HepG2 (cell line): ENCODE results near the gene GK. TPM values are rescaled to one million over a fixed set of nuclear protein-coding genes. Genes with fewer than 3 reads are reported as not detected.

Experiments
- ATAC-seq: fragments of 200-7000 bp; cut with Tn5 transposase; 3 replicates; pipeline ENCODE4 v1.9.1; 2020; ENCODE audit warnings: mild to moderate bottlenecking, moderate library complexity
- BruUV-seq: library from RNA; stranded (reverse); fragments of 400-500 nt; replicated peaks from 2 replicates; lab custom pipeline; 2021; lab: Mats Ljungman, UMichigan
- CTCF ChIA-PET: fragments of 300-600 bp; formaldehyde crosslinking; extraction: SDS; loops from one replicate; lab custom pipeline; 2021; ENCODE audit warnings: low total read pairs, inconsistent platforms, low intra/inter-chr PET ratio; lab: Yijun Ruan, JAX
- POLR2A ChIA-PET: fragments of 350-600 bp; sonication (Branson Sonifier 250); formaldehyde crosslinking; loops from one replicate; lab custom pipeline; 2020; ENCODE audit warnings: antibody characterized with exemption, inconsistent platforms; lab: Yijun Ruan, JAX
- DNase-seq: peaks from one replicate; pipeline ENCODE4 v3.0.0-alpha.2; 2015; ENCODE audit warnings: low spot score
- FAIRE-seq: peaks from 3 replicates; lab custom pipeline; 2011; peaks lifted over from hg19 to GRCh38; lab: Jason Lieb, UNC
- H2AFZ ChIP-seq: one replicate; pipeline ENCODE4 v1.6.1; 2011; ENCODE audit warnings: low read length, inconsistent platforms
- H3K27ac ChIP-seq: fragments of 300-600 bp; 3 replicates; pipeline ENCODE4 v1.8.0; 2011; ENCODE audit warnings: mixed run types, mild to moderate bottlenecking, mixed read lengths, low read length, inconsistent platforms; ENCODE audit not compliant: insufficient read depth; ENCODE audit errors: extremely low read length
- H3K27me3 ChIP-seq, 2 experiments: fragments of 200-600 bp in 1 of 2; 2 replicates in 1 of 2; 3 replicates in 1 of 2; pipeline versions ENCODE4 v1.6.0 to v1.8.0; 2011; ENCODE audit warnings: low read length in 2 of 2, mild to moderate bottlenecking in 2 of 2, moderate library complexity in 2 of 2, inconsistent platforms in 1 of 2; ENCODE audit not compliant: insufficient read depth in 2 of 2, control insufficient read depth in 1 of 2
- H3K36me3 ChIP-seq, 2 experiments: fragments of 200-600 bp in 1 of 2; replicated peaks in 1 of 2; 2 replicates in 1 of 2; 3 replicates in 1 of 2; pipeline versions ENCODE4 v1.5.1 to v1.8.0; 2011; ENCODE audit warnings: low read length in 2 of 2, inconsistent platforms in 1 of 2; ENCODE audit not compliant: insufficient read depth in 2 of 2, control insufficient read depth in 1 of 2
- H3K4me1 ChIP-seq: 2 replicates; pipeline ENCODE4 v1.5.1; 2012; ENCODE audit warnings: low read length, inconsistent platforms; ENCODE audit not compliant: insufficient read depth
- H3K4me2 ChIP-seq: 2 replicates; pipeline ENCODE4 v1.6.0; 2011; ENCODE audit warnings: low read depth, low read length, inconsistent platforms
- H3K4me3 ChIP-seq, 3 experiments: fragments of 200-600 bp in 1 of 3; sonication (generic), shearing (Covaris generic) in 1 of 3; replicated peaks in 1 of 3; 2 replicates each; pipeline ENCODE4 v1.5.1; 2011 to 2016; ENCODE audit warnings: low read length in 3 of 3, inconsistent platforms in 2 of 3, low read depth in 2 of 3, mild to moderate bottlenecking in 2 of 3, control low read depth in 1 of 3, mixed read lengths in 1 of 3; ENCODE audit not compliant: insufficient read depth in 1 of 3
- H3K79me2 ChIP-seq: one replicate; pipeline ENCODE4 v1.6.1; 2011; ENCODE audit warnings: low read length, inconsistent platforms; ENCODE audit not compliant: insufficient read depth
- H3K9ac ChIP-seq: 2 replicates; pipeline ENCODE4 v1.6.0; 2011; ENCODE audit warnings: mild to moderate bottlenecking, low read depth, low read length, inconsistent platforms; ENCODE audit not compliant: insufficient read depth
- H3K9me3 ChIP-seq: 2 replicates; pipeline ENCODE4 v1.5.1; 2012; ENCODE audit warnings: mild to moderate bottlenecking, low read length
- H4K20me1 ChIP-seq: 2 replicates; pipeline ENCODE4 v1.6.0; 2011; ENCODE audit warnings: inconsistent platforms, mild to moderate bottlenecking, low read length, moderate library complexity; ENCODE audit not compliant: insufficient read depth
- ARID4A ChIP-seq: sonication (generic); formaldehyde crosslinking; IDR thresholded peaks from 2 replicates; pipeline ENCODE4 v1.5.0; 2020; ENCODE audit warnings: mild to moderate bottlenecking, missing genetic modification reagents, borderline replicate concordance
- ARNT2 ChIP-seq: sonication (generic); formaldehyde crosslinking; IDR thresholded peaks from 2 replicates; pipeline ENCODE4 v1.8.0; 2022; ENCODE audit warnings: mild to moderate bottlenecking, low read depth, missing genetic modification reagents, moderate library complexity
- ATF5 ChIP-seq: sonication (generic); formaldehyde crosslinking; IDR thresholded peaks from 2 replicates; pipeline ENCODE4 v1.4.0; 2020; ENCODE audit warnings: mild to moderate bottlenecking, low read depth, missing genetic modification reagents
- ELF4 ChIP-seq: sonication (generic); formaldehyde crosslinking; IDR thresholded peaks from 2 replicates; pipeline ENCODE4 v1.5.0; 2020; ENCODE audit warnings: missing genetic modification reagents, mild to moderate bottlenecking, moderate library complexity, borderline replicate concordance
- HOXA7 ChIP-seq: sonication (generic); formaldehyde crosslinking; IDR thresholded peaks from 2 replicates; pipeline ENCODE4 v1.8.1; 2022; ENCODE audit warnings: mild to moderate bottlenecking, missing genetic modification reagents, moderate library complexity
- PRPF4 ChIP-seq: fragments of 200-400 bp; formaldehyde crosslinking; IDR thresholded peaks from 2 replicates; pipeline ENCODE4 v1.6.1; 2016; ENCODE audit warnings: low read length, low read depth; ENCODE audit not compliant: poor library complexity, severe bottlenecking
- SNAI1 ChIP-seq: sonication (generic); formaldehyde crosslinking; IDR thresholded peaks from 2 replicates; pipeline ENCODE4 v1.5.0; 2020; ENCODE audit warnings: mild to moderate bottlenecking, missing genetic modification reagents, borderline replicate concordance
- TCF7L2 ChIP-seq: IDR thresholded peaks from 2 replicates; pipeline ENCODE4 v1.6.1; 2011; ENCODE audit warnings: mild to moderate bottlenecking, low read depth, low read length, moderate library complexity
- U2AF1 ChIP-seq: fragments of 200-400 bp; formaldehyde crosslinking; optimal IDR thresholded peaks from 2 replicates; pipeline ENCODE3; 2017; ENCODE audit warnings: mild to moderate bottlenecking, low read depth, low read length
- ZNF274 ChIP-seq: sonication (generic); formaldehyde crosslinking; IDR thresholded peaks from 2 replicates; pipeline ENCODE4 v1.5.1; 2020; ENCODE audit warnings: mild to moderate bottlenecking, missing genetic modification reagents
- ZNF614 ChIP-seq: IDR thresholded peaks from 2 replicates; pipeline ENCODE4 v1.6.1; 2018; ENCODE audit warnings: missing biosample characterization, missing genetic modification reagents, inconsistent platforms, borderline replicate concordance
- ZNF670 ChIP-seq: sonication (generic); formaldehyde crosslinking; IDR thresholded peaks from 2 replicates; pipeline ENCODE4 v1.8.0; 2022; ENCODE audit warnings: mild to moderate bottlenecking, missing genetic modification reagents, borderline replicate concordance
- ZNF781 ChIP-seq: sonication (generic); formaldehyde crosslinking; IDR thresholded peaks from 2 replicates; pipeline ENCODE4 v1.5.1; 2020; ENCODE audit warnings: borderline replicate concordance, mild to moderate bottlenecking, missing genetic modification reagents; ENCODE audit errors: not compliant biosample characterization
- WGBS: methylation state at CpG from one replicate; pipeline ENCODE4 v1.1.6; 2017; ENCODE audit warnings: low lambda C conversion rate; 5-methylcytosine and 5-hydroxymethylcytosine counted together
- in situ Hi-C: cut with HindIII; loops from 2 replicates; pipeline ENCODE4 v1.10.0; 2017; ENCODE audit warnings: low pct_unique_long_range_greater_than_20kb; ENCODE audit not compliant: extremely low pct_ligation_motif_present
- intact Hi-C: fragments of 100-400 bp; cut with micrococcal nuclease; formaldehyde crosslinking; loops from one replicate; pipeline ENCODE4 v1.10.0; 2022; ENCODE audit not compliant: unreplicated experiment
- polyA plus RNA-seq, 8 experiments: library from polyadenylated mRNA; depleted of rRNA in 3 of 8; stranded (reverse) in 7 of 8; unstranded in 1 of 8; fragments of >200 nt; fragmentation: Illumina TruSeq in 4 of 8; extraction: Trizol in 4 of 8; gene quantifications; 2 replicates each; pipeline versions ENCODE4 v1.2.1 to v1.2.3, GENCODE V29; 2011 to 2016; ENCODE audit warnings: low read depth in 4 of 8, missing spikeins in 1 of 8, mixed read lengths in 1 of 8; ENCODE audit not compliant: insufficient read depth in 1 of 8
- total RNA-seq, 5 experiments: library from RNA; depleted of rRNA; stranded (reverse); fragments of >200 nt; fragmentation: Illumina TruSeq; extraction: Trizol; gene quantifications; 2 replicates each; pipeline ENCODE4 v1.2.3, GENCODE V29; 2016; ENCODE audit warnings: low read depth in 1 of 5
- TF ChIP-seq, protein P1 (sequence below): sonication (generic); formaldehyde crosslinking; IDR thresholded peaks from 2 replicates; pipeline ENCODE4 v1.4.0; 2020; ENCODE audit warnings: mild to moderate bottlenecking, missing genetic modification reagents, borderline replicate concordance

The GK gene
- total and polyA plus RNA-seq, 2 of the 13 experiments (the other 11 are each of a cell fraction or from before 2014, with no cell fraction given), result 64.2 to 265 TPM

DNA sequence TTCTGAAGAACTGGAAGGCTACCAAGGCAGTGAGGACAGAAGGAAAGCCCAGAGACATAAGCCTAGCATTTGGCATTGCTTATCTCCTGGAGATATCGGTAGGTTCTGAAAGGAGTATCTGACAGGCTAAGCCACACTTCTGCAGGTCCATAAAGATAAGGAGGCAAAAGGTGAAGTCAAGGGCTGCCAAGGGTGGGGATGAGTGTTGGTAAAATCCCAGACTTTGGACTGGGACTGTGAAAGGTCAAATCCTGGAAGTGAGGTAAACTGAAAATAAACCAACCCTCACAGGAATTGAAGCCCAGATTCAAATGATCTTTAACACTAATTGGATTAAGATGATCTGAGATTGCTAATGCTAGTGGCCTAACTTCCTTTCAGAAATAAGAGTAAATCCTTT, 27.4 kb downstream of the GK start (continued):
- TF ChIP-seq, protein P1, sequence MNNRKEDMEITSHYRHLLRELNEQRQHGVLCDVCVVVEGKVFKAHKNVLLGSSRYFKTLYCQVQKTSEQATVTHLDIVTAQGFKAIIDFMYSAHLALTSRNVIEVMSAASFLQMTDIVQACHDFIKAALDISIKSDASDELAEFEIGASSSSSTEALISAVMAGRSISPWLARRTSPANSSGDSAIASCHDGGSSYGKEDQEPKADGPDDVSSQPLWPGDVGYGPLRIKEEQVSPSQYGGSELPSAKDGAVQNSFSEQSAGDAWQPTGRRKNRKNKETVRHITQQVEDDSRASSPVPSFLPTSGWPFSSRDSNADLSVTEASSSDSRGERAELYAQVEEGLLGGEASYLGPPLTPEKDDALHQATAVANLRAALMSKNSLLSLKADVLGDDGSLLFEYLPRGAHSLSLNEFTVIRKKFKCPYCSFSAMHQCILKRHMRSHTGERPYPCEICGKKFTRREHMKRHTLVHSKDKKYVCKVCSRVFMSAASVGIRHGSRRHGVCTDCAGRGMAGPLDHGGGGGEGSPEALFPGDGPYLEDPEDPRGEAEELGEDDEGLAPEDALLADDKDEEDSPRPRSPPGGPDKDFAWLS (CRISPR knock-in tag), result no peak
- TF ChIP-seq ARNT2 (CRISPR knock-in tag) (no peak), PRPF4 (no peak)

DNA sequence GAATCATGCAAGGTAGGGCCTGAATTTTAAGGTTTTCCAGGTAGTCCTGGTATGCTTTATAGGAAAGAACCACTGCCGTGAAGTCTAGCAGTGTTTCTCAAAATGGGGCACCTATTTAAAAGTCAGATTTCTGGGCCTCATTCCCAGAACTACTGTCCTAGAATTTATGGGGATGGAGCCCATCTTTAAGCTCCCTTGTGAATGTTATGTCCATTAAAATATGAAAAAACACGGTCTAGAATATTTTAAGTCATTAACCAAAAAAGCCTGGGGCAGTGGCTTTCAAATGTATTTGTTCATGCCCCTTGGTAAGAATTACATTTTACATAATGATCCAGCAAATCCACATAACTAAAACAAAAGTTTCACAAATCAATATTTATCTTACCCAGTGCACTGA, 35.4 kb downstream of the GK start:
- ATAC-seq, result no peak
- no TSS peak for BruUV-seq
- in situ Hi-C loops, result no loop called here
- TF ChIP-seq HOXA7 (CRISPR knock-in tag), result no peak
- no peak for TF ChIP-seq TCF7L2
- TF ChIP-seq ATF5 (CRISPR knock-in tag), result no peak
- no peak for TF ChIP-seq ELF4 (CRISPR knock-in tag)
- no peak for TF ChIP-seq ZNF781
- no peak for TF ChIP-seq ZNF614
- no peak for TF ChIP-seq U2AF1
- TF ChIP-seq ZNF274, result no peak
- TF ChIP-seq ARID4A (CRISPR knock-in tag), result no peak
- TF ChIP-seq SNAI1, result no peak
- no peak for TF ChIP-seq ZNF670 (CRISPR knock-in tag)
- Histone ChIP-seq H3K27ac (no peak overlapping the region), H3K4me3 (no peak overlapping the region), H3K4me2 (no peak overlapping the region), H3K9ac (no peak overlapping the region), H3K9me3 (no peaks in the 10 kb centered on the region), H4K20me1 (no peaks in the 10 kb centered on the region), H2AFZ (no peak overlapping the region), H3K4me1 (peaks cover 57% of the 10 kb centered on the region; the same call in 1 of the 2 replicates), H3K36me3 (peaks cover 5 to 36% of the 10 kb centered on the region in 2 experiments), H3K79me2 (no peaks in the 10 kb centered on the region), H3K27me3 (no peaks in the 10 kb centered on the region)
- DNase-seq, result no peak
- intact Hi-C loops, result no loop called here
- ChIA-PET POLR2A (no interaction called here), CTCF (no interaction called here)
- 90% methylated on average over 1 of the region's 2 CpGs for WGBS
- no peak for FAIRE-seq
